ENCODE measurements around the gene FMNL2.

The FMNL2 gene

GRCh38 chr2:152402780-152403759 is 68.1 kb downstream of the FMNL2 start:
- DNase-seq (ENCODE audit: low read depth, low spot score) = no peak

GRCh38 chr2:152405206-152406118 is 70.5 kb downstream of the FMNL2 start:
- no peak for DNase-seq (ENCODE audit: low read depth, low spot score)

GRCh38 chr2:152406119-152406835 is 71.3 kb downstream of the FMNL2 start:
- DNase-seq (ENCODE audit: low read depth, low spot score) = no peak

- DNase-seq (ENCODE audit: low read depth, low spot score) = no peak
Measured at GRCh38 chr2:152406836-152407161, 71.8 kb downstream of the FMNL2 start.

GRCh38 chr2:152407204-152407721 is 72.3 kb downstream of the FMNL2 start:
- DNase-seq (ENCODE audit: low read depth, low spot score) = no peak

- no peak for DNase-seq (ENCODE audit: low read depth, low spot score)
Measured at GRCh38 chr2:152407806-152408205, 72.8 kb downstream of the FMNL2 start.

- no peak for DNase-seq (ENCODE audit: low read depth, low spot score)
Measured at GRCh38 chr2:152408254-152408653, 73.3 kb downstream of the FMNL2 start.

GRCh38 chr2:152409386-152410164 is 74.6 kb downstream of the FMNL2 start:
- no peak for DNase-seq (ENCODE audit: low read depth, low spot score)

GRCh38 chr2:152410165-152410597 is 75.2 kb downstream of the FMNL2 start:
- DNase-seq (ENCODE audit: low read depth, low spot score) = no peak

GRCh38 chr2:152411154-152411553 is 76.2 kb downstream of the FMNL2 start:
- DNase-seq (ENCODE audit: low read depth, low spot score) = no peak

GRCh38 chr2:152413228-152414030 is 78.5 kb downstream of the FMNL2 start:
- no peak for DNase-seq (ENCODE audit: low read depth, low spot score)

GRCh38 chr2:152415231-152415642 is 80.3 kb downstream of the FMNL2 start:
- no peak for DNase-seq (ENCODE audit: low read depth, low spot score)

- no peak for DNase-seq (ENCODE audit: low read depth, low spot score)
Measured at GRCh38 chr2:152415796-152416195, 80.8 kb downstream of the FMNL2 start.

- DNase-seq (ENCODE audit: low read depth, low spot score) = no peak
Measured at GRCh38 chr2:152418688-152419087, 83.7 kb downstream of the FMNL2 start.

- DNase-seq (ENCODE audit: low read depth, low spot score) = no peak
Measured at GRCh38 chr2:152419944-152420343, 85.0 kb downstream of the FMNL2 start.

GRCh38 chr2:152420363-152420762 is 85.4 kb downstream of the FMNL2 start:
- no peak for DNase-seq (ENCODE audit: low read depth, low spot score)

- no peak for DNase-seq (ENCODE audit: low read depth, low spot score)
Measured at GRCh38 chr2:152420936-152421335, 86.0 kb downstream of the FMNL2 start.

GRCh38 chr2:152421521-152422370 is 86.8 kb downstream of the FMNL2 start:
- no peak for DNase-seq (ENCODE audit: low read depth, low spot score)

- no peak for DNase-seq (ENCODE audit: low read depth, low spot score)
Measured at GRCh38 chr2:152423684-152424083, 88.7 kb downstream of the FMNL2 start.

Data from activated naive CD8-positive, alpha-beta T cell treated with anti-CD3 and anti-CD28 coated beads, Interleukin-2, amount 50 U/mL, for 16 hours (primary cell).